ENCODE measurements around the gene CAPZA2. TPM values are rescaled to one million over a fixed set of nuclear protein-coding genes. Genes with fewer than 3 reads are reported as not detected.
A peak's percentile ranks its signal among the peaks of the same experiment; 100 is the strongest.

CAPZA2 gene
- total and polyA plus RNA-seq, 9 of the 15 experiments (the other 6 are each of a cell fraction or from before 2014, with no cell fraction given): 67.0 to 524 (median 176) TPM

- Histone ChIP-seq H3K79me2 (ENCODE audit: control insufficient read depth, insufficient read depth, low read length) (peaks cover 2% of the 10 kb centered on the region; the same call in 1 of the 3 replicates), H3K27ac (ENCODE audit: extremely low read depth, low read depth, low read length) (no peak overlapping the region), H3K4me2 (ENCODE audit: insufficient read depth, low read length) (no peak overlapping the region), H3K9me1 (ENCODE audit: control insufficient read depth, insufficient read depth, low read length) (no peaks in the 10 kb centered on the region), H3K27me3 (ENCODE audit: control insufficient read depth in 2 of 2, insufficient read depth in 2 of 2, low read length in 2 of 2) (no peaks in the 10 kb centered on the region), H3K9me3 (replicated peaks; ENCODE audit: control insufficient read depth, insufficient read depth, low read depth, low read length) (no peaks in the 10 kb centered on the region), H3K4me1 (replicated peaks in 1 of 2; ENCODE audit: control insufficient read depth in 2 of 2, insufficient read depth in 2 of 2, low read length in 2 of 2) (no peaks in the 10 kb centered on the region; a peak in 1 of 5 replicates), H3K4me3 (no peak overlapping the region), H2AFZ (ENCODE audit: low read depth, low read length) (no peak overlapping the region), H4K20me1 (replicated peaks; ENCODE audit: control insufficient read depth, insufficient read depth, low read length) (no peaks in the 10 kb centered on the region), H3K36me3 (ENCODE audit: control insufficient read depth, insufficient read depth, low read length) (peaks cover 46% of the 10 kb centered on the region), H3K9ac (ENCODE audit: insufficient read depth in 1 of 2, low read depth in 2 of 2, low read length in 2 of 2) (no peak overlapping the region)
- WGBS (ENCODE audit: insufficient coverage, low coverage, missing lambda C conversion rate): 89% methylated on average over 4 of the region's 4 CpGs
- ChIA-PET CTCF (ENCODE audit: low intra/inter-chr PET ratio) (no interaction called here), POLR2A (interaction anchor here (1.0 kb wide), 1 partner anchor 9 kb away, joined by 4 read pairs; no protein-coding TSS in a partner anchor)
- BruUV-seq (replicated peaks): no TSS peak
- FAIRE-seq (no peak), ATAC-seq (no peak), DNase-seq (ENCODE audit: extremely low read depth in 1 of 4, low spot score in 3 of 4) (no peak)
- in situ Hi-C loops (cut with MboI) (no loop called here), intact Hi-C loops (cut with micrococcal nuclease) (no loop called here)
- TF ChIP-seq TFAM (CRISPR knock-in tag; conservative IDR thresholded peaks at IDR 0.05): no peak
- no peak for TF ChIP-seq EP300 (IDR thresholded peaks at IDR 0.05; ENCODE audit: low read length)
- TF ChIP-seq MED1 (CRISPR knock-in tag; IDR thresholded peaks at IDR 0.05; ENCODE audit: borderline replicate concordance): no peak
- TF ChIP-seq ZNF444 (CRISPR knock-in tag; IDR thresholded peaks at IDR 0.05): no peak
- TF ChIP-seq ZNF551 (CRISPR knock-in tag; IDR thresholded peaks at IDR 0.05): no peak
Observed at GRCh38 chr7:116897661-116898060, 35.3 kb downstream of the CAPZA2 start.

- no peak for FAIRE-seq
- no peaks in the 10 kb centered on the region for H3K9me3 ChIP-seq (replicated peaks; ENCODE audit: control insufficient read depth, insufficient read depth, low read depth, low read length)
- TF ChIP-seq ZEB2 (IDR thresholded peaks at IDR 0.05): no peak
- TF ChIP-seq MCM2 (IDR thresholded peaks at IDR 0.05; ENCODE audit: low read depth): no peak
- TF ChIP-seq GATAD2A (IDR thresholded peaks at IDR 0.05): no peak
- TF ChIP-seq, protein P1, sequence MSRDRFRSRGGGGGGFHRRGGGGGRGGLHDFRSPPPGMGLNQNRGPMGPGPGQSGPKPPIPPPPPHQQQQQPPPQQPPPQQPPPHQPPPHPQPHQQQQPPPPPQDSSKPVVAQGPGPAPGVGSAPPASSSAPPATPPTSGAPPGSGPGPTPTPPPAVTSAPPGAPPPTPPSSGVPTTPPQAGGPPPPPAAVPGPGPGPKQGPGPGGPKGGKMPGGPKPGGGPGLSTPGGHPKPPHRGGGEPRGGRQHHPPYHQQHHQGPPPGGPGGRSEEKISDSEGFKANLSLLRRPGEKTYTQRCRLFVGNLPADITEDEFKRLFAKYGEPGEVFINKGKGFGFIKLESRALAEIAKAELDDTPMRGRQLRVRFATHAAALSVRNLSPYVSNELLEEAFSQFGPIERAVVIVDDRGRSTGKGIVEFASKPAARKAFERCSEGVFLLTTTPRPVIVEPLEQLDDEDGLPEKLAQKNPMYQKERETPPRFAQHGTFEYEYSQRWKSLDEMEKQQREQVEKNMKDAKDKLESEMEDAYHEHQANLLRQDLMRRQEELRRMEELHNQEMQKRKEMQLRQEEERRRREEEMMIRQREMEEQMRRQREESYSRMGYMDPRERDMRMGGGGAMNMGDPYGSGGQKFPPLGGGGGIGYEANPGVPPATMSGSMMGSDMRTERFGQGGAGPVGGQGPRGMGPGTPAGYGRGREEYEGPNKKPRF (IDR thresholded peaks at IDR 0.05; ENCODE audit: low read depth, low read length): no peak
- TF ChIP-seq CEBPG (CRISPR knock-in tag; IDR thresholded peaks at IDR 0.05): no peak
- TF ChIP-seq CEBPG (tag; conservative IDR thresholded peaks at IDR 0.05 in 1 of 2, IDR thresholded peaks at IDR 0.05 in 1 of 2): peak; percentile 38 to 39; a peak in 3 of 4 replicates
- TF ChIP-seq, protein P2, sequence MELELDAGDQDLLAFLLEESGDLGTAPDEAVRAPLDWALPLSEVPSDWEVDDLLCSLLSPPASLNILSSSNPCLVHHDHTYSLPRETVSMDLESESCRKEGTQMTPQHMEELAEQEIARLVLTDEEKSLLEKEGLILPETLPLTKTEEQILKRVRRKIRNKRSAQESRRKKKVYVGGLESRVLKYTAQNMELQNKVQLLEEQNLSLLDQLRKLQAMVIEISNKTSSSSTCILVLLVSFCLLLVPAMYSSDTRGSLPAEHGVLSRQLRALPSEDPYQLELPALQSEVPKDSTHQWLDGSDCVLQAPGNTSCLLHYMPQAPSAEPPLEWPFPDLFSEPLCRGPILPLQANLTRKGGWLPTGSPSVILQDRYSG (tag; conservative IDR thresholded peaks at IDR 0.05; ENCODE audit: low read depth): no peak
- TF ChIP-seq GATA2 (CRISPR knock-in tag; IDR thresholded peaks at IDR 0.05): no peak
- TF ChIP-seq RFX1 (IDR thresholded peaks at IDR 0.05): peak; percentile 57
- peak; percentile 51 for TF ChIP-seq CEBPB (tag; IDR thresholded peaks at IDR 0.05)
Observed at GRCh38 chr7:116899308-116899707, 36.9 kb downstream of the CAPZA2 start.

More at GRCh38 chr7:116899308-116899707, 36.9 kb downstream of the CAPZA2 start:
- Histone ChIP-seq H4K20me1 (replicated peaks; ENCODE audit: control insufficient read depth, insufficient read depth, low read length) (no peaks in the 10 kb centered on the region), H3K4me1 (replicated peaks in 1 of 2; ENCODE audit: control insufficient read depth in 2 of 2, insufficient read depth in 2 of 2, low read length in 2 of 2) (no peaks in the 10 kb centered on the region; a peak in 1 of 5 replicates), H3K79me2 (ENCODE audit: control insufficient read depth, insufficient read depth, low read length) (peaks cover 2% of the 10 kb centered on the region; the same call in 1 of the 3 replicates), H3K36me3 (ENCODE audit: control insufficient read depth, insufficient read depth, low read length) (peaks cover 51% of the 10 kb centered on the region), H2AFZ (ENCODE audit: low read depth, low read length) (no peak overlapping the region), H3K4me2 (ENCODE audit: insufficient read depth, low read length) (no peak overlapping the region), H3K27ac (ENCODE audit: extremely low read depth, low read depth, low read length) (no peak overlapping the region), H3K9ac (ENCODE audit: insufficient read depth in 1 of 2, low read depth in 2 of 2, low read length in 2 of 2) (no peak overlapping the region), H3K4me3 (no peak overlapping the region), H3K9me1 (ENCODE audit: control insufficient read depth, insufficient read depth, low read length) (no peaks in the 10 kb centered on the region), H3K27me3 (ENCODE audit: control insufficient read depth in 2 of 2, insufficient read depth in 2 of 2, low read length in 2 of 2) (no peaks in the 10 kb centered on the region)
- over 99% methylated on average over 4 of the region's 4 CpGs for WGBS (ENCODE audit: insufficient coverage, low coverage, missing lambda C conversion rate)
- POLR2A ChIA-PET: interaction anchor here (0.6 kb wide), 1 partner anchor 17 kb away, joined by 3 read pairs; no protein-coding TSS in a partner anchor
- intact Hi-C loops (cut with micrococcal nuclease) (no loop called here), in situ Hi-C loops (cut with MboI) (no loop called here)
- CTCF ChIA-PET (ENCODE audit: low intra/inter-chr PET ratio): no interaction called here
- peak in 1 of 4 experiments; percentile 26 for DNase-seq (ENCODE audit: extremely low read depth in 1 of 4, low spot score in 3 of 4)
- no peak for ATAC-seq
- no TSS peak for BruUV-seq (replicated peaks)

All from K562 (cell line).